Trophoblast cell (in vitro differentiated cells and primary cell): Measurements from ENCODE around the gene CEMIP.

Experiments used
- DNase-seq, 2 donors: peaks; one replicate each; pipeline ENCODE4 v3.0.0-alpha.2; 2016
- H2AFZ ChIP-seq: 2 replicates; pipeline ENCODE4 v1.6.1; 2013; ENCODE audit warnings: low read length, moderate library complexity, mild to moderate bottlenecking; ENCODE audit not compliant: insufficient read depth, poor library complexity
- H2AK5ac ChIP-seq: 2 replicates; pipeline ENCODE4 v1.6.1; 2013; ENCODE audit warnings: mild to moderate bottlenecking, low read length
- H2BK120ac ChIP-seq: 2 replicates; pipeline ENCODE4 v1.6.1; 2013; ENCODE audit warnings: low read length, mild to moderate bottlenecking, moderate library complexity; ENCODE audit not compliant: insufficient read depth, poor library complexity
- H2BK12ac ChIP-seq: 2 replicates; pipeline ENCODE4 v1.6.1; 2013; ENCODE audit warnings: mild to moderate bottlenecking, low read length, moderate library complexity
- H2BK5ac ChIP-seq: 2 replicates; pipeline ENCODE4 v1.6.1; 2013; ENCODE audit warnings: low read length, low read depth, moderate library complexity, mild to moderate bottlenecking; ENCODE audit not compliant: poor library complexity
- H3K14ac ChIP-seq: 2 replicates; pipeline ENCODE4 v1.6.1; 2013; ENCODE audit warnings: mild to moderate bottlenecking, low read length
- H3K18ac ChIP-seq: 2 replicates; pipeline ENCODE4 v1.6.1; 2013; ENCODE audit warnings: mild to moderate bottlenecking, low read length
- H3K23ac ChIP-seq: 2 replicates; pipeline ENCODE4 v1.6.1; 2013; ENCODE audit warnings: low read length
- H3K27ac ChIP-seq: 2 replicates; pipeline ENCODE4 v1.5.1; 2013; ENCODE audit warnings: low read depth, mild to moderate bottlenecking, inconsistent platforms, low read length, moderate library complexity
- H3K27me3 ChIP-seq: 2 replicates; pipeline ENCODE4 v1.6.1; 2013; ENCODE audit warnings: inconsistent platforms, mild to moderate bottlenecking, low read length, moderate library complexity; ENCODE audit not compliant: insufficient read depth
- H3K36me3 ChIP-seq, 2 experiments: 1 replicate in 1 of 2; 2 replicates in 1 of 2; pipeline ENCODE4 v1.6.1; 2013; ENCODE audit warnings: low read length in 2 of 2, mild to moderate bottlenecking in 2 of 2, moderate library complexity in 1 of 2; ENCODE audit not compliant: insufficient read depth in 2 of 2, control insufficient read depth in 1 of 2
- H3K4ac ChIP-seq: 2 replicates; pipeline ENCODE4 v1.6.1; 2013; ENCODE audit warnings: low read depth, mild to moderate bottlenecking, low read length, moderate library complexity
- H3K4me1 ChIP-seq, 2 experiments: 1 replicate in 1 of 2; 2 replicates in 1 of 2; pipeline ENCODE4 v1.6.1; 2013; ENCODE audit warnings: low read length in 2 of 2, mild to moderate bottlenecking in 2 of 2, moderate library complexity in 1 of 2; ENCODE audit not compliant: insufficient read depth in 2 of 2, control insufficient read depth in 1 of 2
- H3K4me2 ChIP-seq: 2 replicates; pipeline ENCODE4 v1.6.1; 2013; ENCODE audit warnings: inconsistent platforms, mild to moderate bottlenecking, low read length, moderate library complexity
- H3K4me3 ChIP-seq: 2 replicates; pipeline ENCODE4 v1.5.1; 2013; ENCODE audit warnings: mild to moderate bottlenecking, low read depth, low read length, inconsistent platforms
- H3K79me1 ChIP-seq: one replicate; pipeline ENCODE4 v1.6.1; 2013; ENCODE audit warnings: low read length
- H3K79me2 ChIP-seq: 2 replicates; pipeline ENCODE4 v1.6.1; 2013; ENCODE audit warnings: low read length, mild to moderate bottlenecking; ENCODE audit not compliant: control insufficient read depth, insufficient read depth, poor library complexity
- H3K9ac ChIP-seq: 2 replicates; pipeline ENCODE4 v1.6.1; 2013; ENCODE audit warnings: mild to moderate bottlenecking, low read length
- H3K9me3 ChIP-seq: 2 replicates; pipeline ENCODE4 v1.6.1; 2013; ENCODE audit warnings: low read depth, mild to moderate bottlenecking, control low read depth, inconsistent platforms, low read length; ENCODE audit not compliant: insufficient read depth
- H4K12ac ChIP-seq: 2 replicates; pipeline ENCODE4 v1.6.1; 2013; ENCODE audit warnings: low read depth, mild to moderate bottlenecking, low read length, moderate library complexity
- H4K8ac ChIP-seq: 2 replicates; pipeline ENCODE4 v1.6.1; 2013; ENCODE audit warnings: low read depth, mild to moderate bottlenecking, low read length, moderate library complexity
- H4K91ac ChIP-seq: one replicate; pipeline ENCODE4 v1.6.1; 2013; ENCODE audit warnings: low read depth, mild to moderate bottlenecking, low read length, moderate library complexity
- WGBS: extraction: QIAGEN DNeasy Blood & Tissue Kit; methylation state at CpG from one replicate; pipeline ENCODE4 v1.1.7; 2013; ENCODE audit warnings: missing lambda C conversion rate; ENCODE audit not compliant: insufficient read length, insufficient coverage; ENCODE audit errors: extremely low coverage; 5-methylcytosine and 5-hydroxymethylcytosine counted together

The CEMIP gene

GRCh38 chr15:80931721-80932512 is 152.7 kb downstream of the CEMIP start:
- Histone ChIP-seq H3K36me3 (peaks cover 0 to 11% of the 10 kb centered on the region in 2 experiments), H4K12ac (no peak overlapping the region), H3K9me3 (peaks cover 2% of the 10 kb centered on the region), H3K18ac (no peak overlapping the region), H3K14ac (no peak overlapping the region), H3K27ac (no peak overlapping the region), H4K91ac (no peak overlapping the region), H2AFZ (no peak overlapping the region), H3K79me2 (no peaks in the 10 kb centered on the region), H3K4me3 (no peak overlapping the region), H3K4me1 (peaks cover 11 to 13% of the 10 kb centered on the region in 2 experiments), H3K23ac (no peak overlapping the region), H2AK5ac (no peak overlapping the region), H4K8ac (no peak overlapping the region), H3K4me2 (no peak overlapping the region), H3K9ac (no peak overlapping the region), H3K27me3 (no peaks in the 10 kb centered on the region), H2BK12ac (no peak overlapping the region), H2BK120ac (no peak overlapping the region), H2BK5ac (no peak overlapping the region), H3K79me1 (peaks cover 2% of the 10 kb centered on the region), H3K4ac (no peak overlapping the region)
- DNase-seq, result peak in 1 of 2 donors; percentile 70
- no CpG with 5 or more reads among the region's 20 CpGs for WGBS

GRCh38 chr15:80932513-80932815 is 153.3 kb downstream of the CEMIP start:
- Histone ChIP-seq H3K18ac (no peak overlapping the region), H3K79me2 (no peaks in the 10 kb centered on the region), H3K4me3 (no peak overlapping the region), H4K8ac (no peak overlapping the region), H3K79me1 (peaks cover 2% of the 10 kb centered on the region), H3K27me3 (no peaks in the 10 kb centered on the region), H2BK12ac (no peak overlapping the region), H2BK5ac (no peak overlapping the region), H3K4me1 (peaks cover 12 to 13% of the 10 kb centered on the region in 2 experiments), H3K4ac (no peak overlapping the region), H3K14ac (no peak overlapping the region), H3K4me2 (no peak overlapping the region), H4K91ac (no peak overlapping the region), H3K23ac (no peak overlapping the region), H2AFZ (no peak overlapping the region), H2AK5ac (no peak overlapping the region), H3K9me3 (peaks cover 2% of the 10 kb centered on the region), H3K36me3 (peaks cover 0 to 12% of the 10 kb centered on the region in 2 experiments), H3K27ac (no peak overlapping the region), H2BK120ac (no peak overlapping the region), H4K12ac (no peak overlapping the region), H3K9ac (no peak overlapping the region)
- WGBS, result no CpG with 5 or more reads among the region's 5 CpGs
- DNase-seq, result no peak

- peaks cover 2% of the 10 kb centered on the region for H3K9me3 ChIP-seq
- no peak overlapping the region for H2AK5ac ChIP-seq
- no peak overlapping the region for H3K9ac ChIP-seq
- H4K8ac ChIP-seq, result no peak overlapping the region
- H3K14ac ChIP-seq, result no peak overlapping the region
- no CpG with 5 or more reads among the region's 15 CpGs for WGBS
- no peaks in the 10 kb centered on the region for H3K27me3 ChIP-seq
- peaks cover 2% of the 10 kb centered on the region for H3K79me1 ChIP-seq
- no peak overlapping the region for H4K12ac ChIP-seq
- H2BK120ac ChIP-seq, result no peak overlapping the region
- no peak for DNase-seq
- peaks cover 3 to 12% of the 10 kb centered on the region in 2 experiments for H3K36me3 ChIP-seq
- H3K23ac ChIP-seq, result no peak overlapping the region
- no peak overlapping the region for H2BK5ac ChIP-seq
- H4K91ac ChIP-seq, result no peak overlapping the region
- no peak overlapping the region for H2AFZ ChIP-seq
- H3K79me2 ChIP-seq, result no peaks in the 10 kb centered on the region
- no peak overlapping the region for H3K4me2 ChIP-seq
- H3K4me3 ChIP-seq, result no peak overlapping the region
- peaks cover 12 to 13% of the 10 kb centered on the region in 2 experiments for H3K4me1 ChIP-seq
- no peak overlapping the region for H3K18ac ChIP-seq
- H2BK12ac ChIP-seq, result no peak overlapping the region
- H3K27ac ChIP-seq, result no peak overlapping the region
- no peak overlapping the region for H3K4ac ChIP-seq
Measured at GRCh38 chr15:80932989-80933388, 153.8 kb downstream of the CEMIP start.

- Histone ChIP-seq H3K9me3 (no peaks in the 10 kb centered on the region), H4K91ac (no peak overlapping the region), H2AFZ (no peak overlapping the region), H3K79me2 (no peaks in the 10 kb centered on the region), H3K36me3 (peaks cover 3 to 6% of the 10 kb centered on the region in 2 experiments), H3K79me1 (peaks cover 2% of the 10 kb centered on the region), H4K12ac (no peak overlapping the region), H3K4me3 (no peak overlapping the region), H4K8ac (no peak overlapping the region), H3K18ac (no peak overlapping the region), H2BK12ac (no peak overlapping the region), H2AK5ac (no peak overlapping the region), H3K27ac (no peak overlapping the region), H3K9ac (no peak overlapping the region), H3K23ac (no peak overlapping the region), H2BK120ac (no peak overlapping the region), H3K27me3 (no peaks in the 10 kb centered on the region), H3K14ac (no peak overlapping the region), H3K4ac (no peak overlapping the region), H3K4me1 (peaks cover 8 to 12% of the 10 kb centered on the region in 2 experiments), H3K4me2 (no peak overlapping the region), H2BK5ac (peak overlapping the region; percentile 4)
- no peak for DNase-seq
- WGBS, result no CpG with 5 or more reads among the region's 3 CpGs
Measured at GRCh38 chr15:80934761-80935221, 155.6 kb downstream of the CEMIP start.
